HUES6 (cell line): Measurements from ENCODE around the gene DMBT1.

Experiments
- H3K27ac ChIP-seq: 2 replicates; pipeline ENCODE4 v1.7.0; 2013; ENCODE audit warnings: low read depth, mild to moderate bottlenecking, low read length, inconsistent platforms
- H3K27me3 ChIP-seq: 2 replicates; pipeline ENCODE4 v1.6.1; 2013; ENCODE audit warnings: low read length; ENCODE audit not compliant: control insufficient read depth, insufficient read depth
- H3K36me3 ChIP-seq: 2 replicates; pipeline ENCODE4 v1.6.1; 2013; ENCODE audit warnings: low read length; ENCODE audit not compliant: control insufficient read depth, insufficient read depth
- H3K4me1 ChIP-seq: 2 replicates; pipeline ENCODE4 v1.6.1; 2013; ENCODE audit warnings: low read length; ENCODE audit not compliant: control insufficient read depth, insufficient read depth
- H3K4me3 ChIP-seq: 2 replicates; pipeline ENCODE4 v1.5.1; 2013; ENCODE audit warnings: low read depth, low read length
- H3K9ac ChIP-seq: one replicate; pipeline ENCODE4 v1.6.1; 2013; ENCODE audit warnings: mild to moderate bottlenecking, low read length
- H3K9me3 ChIP-seq: 2 replicates; pipeline ENCODE4 v1.6.1; 2013; ENCODE audit warnings: low read depth, low read length; ENCODE audit not compliant: control insufficient read depth, insufficient read depth

The DMBT1 gene

DNA sequence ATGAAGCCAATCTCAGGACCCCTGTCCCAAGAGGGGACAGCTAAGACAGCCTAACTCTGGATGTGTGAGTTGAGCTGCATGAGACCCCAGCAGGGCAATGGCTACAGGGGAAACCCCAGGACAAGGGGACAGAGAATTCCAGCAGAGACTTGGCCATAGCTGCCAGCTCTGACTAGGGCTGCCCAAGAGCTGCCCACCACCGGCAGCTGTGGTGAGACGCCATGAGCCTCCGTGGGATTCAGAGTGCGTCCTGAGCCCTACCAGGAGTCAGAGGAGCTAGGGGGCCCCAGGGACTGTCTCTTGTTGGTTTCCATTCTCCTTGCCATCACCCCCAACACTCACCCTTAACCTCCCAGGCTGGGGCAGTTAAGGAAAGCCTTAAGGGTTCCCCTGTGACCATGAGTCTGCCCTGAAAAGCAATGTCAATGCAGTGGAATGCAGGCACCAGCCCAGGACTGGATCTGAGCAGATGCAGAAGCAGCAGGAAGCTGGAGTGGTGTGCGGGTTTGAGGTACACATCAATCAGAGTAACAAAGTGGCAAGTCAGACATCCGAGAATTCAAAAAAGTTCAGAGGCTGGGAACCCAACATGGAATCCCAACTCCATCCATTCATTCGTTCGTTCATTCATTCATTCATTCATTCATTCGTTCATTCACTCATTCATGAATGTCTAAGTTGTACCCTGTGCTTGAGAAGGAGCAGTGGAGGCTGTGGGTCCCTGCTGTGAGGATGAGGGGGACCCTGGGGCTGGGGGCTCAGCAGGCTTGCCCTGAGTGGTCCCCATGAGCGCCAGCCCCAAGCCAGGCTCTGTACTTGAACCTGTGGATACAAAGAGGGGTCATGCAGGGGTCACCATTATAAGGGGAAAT is 86.2 kb downstream of the DMBT1 start:
- Histone ChIP-seq H3K27me3 (no peaks in the 10 kb centered on the region; the same call in 1 of the 2 replicates), H3K27ac (no peak overlapping the region), H3K36me3 (no peaks in the 10 kb centered on the region), H3K4me3 (no peak overlapping the region), H3K9me3 (no peaks in the 10 kb centered on the region), H3K4me1 (no peaks in the 10 kb centered on the region), H3K9ac (no peak overlapping the region)

GRCh38 chr10:122647383-122647968 is 86.9 kb downstream of the DMBT1 start:
- H3K4me1 ChIP-seq, result no peaks in the 10 kb centered on the region
- no peak overlapping the region for H3K9ac ChIP-seq
- H3K27ac ChIP-seq, result no peak overlapping the region
- H3K27me3 ChIP-seq, result peaks cover 2% of the 10 kb centered on the region; the same call in 1 of the 2 replicates
- no peaks in the 10 kb centered on the region for H3K9me3 ChIP-seq
- H3K36me3 ChIP-seq, result no peaks in the 10 kb centered on the region
- H3K4me3 ChIP-seq, result no peak overlapping the region

GRCh38 chr10:122648599-122649428 is 88.3 kb downstream of the DMBT1 start:
- Histone ChIP-seq H3K27ac (no peak overlapping the region), H3K9ac (no peak overlapping the region), H3K36me3 (no peaks in the 10 kb centered on the region), H3K27me3 (peaks cover 5% of the 10 kb centered on the region; the same call in 1 of the 2 replicates), H3K9me3 (no peaks in the 10 kb centered on the region), H3K4me1 (no peaks in the 10 kb centered on the region), H3K4me3 (no peak overlapping the region)

DNA sequence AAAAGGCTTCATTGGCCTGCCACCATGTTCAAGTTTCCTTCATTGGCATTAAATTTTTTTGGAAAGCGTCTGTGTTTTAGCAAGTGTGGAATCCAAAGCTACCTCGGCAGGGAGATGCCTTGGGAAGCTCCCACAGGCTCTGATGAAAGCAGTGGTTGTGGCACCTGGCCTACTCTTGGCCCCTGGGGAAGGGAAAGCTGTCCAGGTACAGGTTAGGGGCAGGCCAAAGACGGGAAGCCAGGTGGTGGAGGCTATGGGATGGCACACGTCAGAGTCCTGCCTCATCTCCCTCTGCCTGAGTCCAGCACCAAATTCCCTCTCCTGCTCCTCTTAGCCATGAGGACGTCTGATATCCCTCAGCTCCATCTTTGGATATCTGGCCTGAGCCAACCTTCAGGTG is 89.3 kb downstream of the DMBT1 start:
- H3K4me3 ChIP-seq, result no peak overlapping the region
- no peak overlapping the region for H3K9ac ChIP-seq
- H3K4me1 ChIP-seq, result no peaks in the 10 kb centered on the region
- H3K27ac ChIP-seq, result no peak overlapping the region
- peaks cover 5% of the 10 kb centered on the region; the same call in 1 of the 2 replicates for H3K27me3 ChIP-seq
- no peaks in the 10 kb centered on the region for H3K36me3 ChIP-seq
- H3K9me3 ChIP-seq, result no peaks in the 10 kb centered on the region

GRCh38 chr10:122650331-122650730 is 89.8 kb downstream of the DMBT1 start:
- Histone ChIP-seq H3K9me3 (no peaks in the 10 kb centered on the region), H3K4me1 (no peaks in the 10 kb centered on the region), H3K4me3 (no peak overlapping the region), H3K27me3 (peaks cover 5% of the 10 kb centered on the region; the same call in 1 of the 2 replicates), H3K36me3 (no peaks in the 10 kb centered on the region), H3K9ac (no peak overlapping the region), H3K27ac (no peak overlapping the region)

DNA sequence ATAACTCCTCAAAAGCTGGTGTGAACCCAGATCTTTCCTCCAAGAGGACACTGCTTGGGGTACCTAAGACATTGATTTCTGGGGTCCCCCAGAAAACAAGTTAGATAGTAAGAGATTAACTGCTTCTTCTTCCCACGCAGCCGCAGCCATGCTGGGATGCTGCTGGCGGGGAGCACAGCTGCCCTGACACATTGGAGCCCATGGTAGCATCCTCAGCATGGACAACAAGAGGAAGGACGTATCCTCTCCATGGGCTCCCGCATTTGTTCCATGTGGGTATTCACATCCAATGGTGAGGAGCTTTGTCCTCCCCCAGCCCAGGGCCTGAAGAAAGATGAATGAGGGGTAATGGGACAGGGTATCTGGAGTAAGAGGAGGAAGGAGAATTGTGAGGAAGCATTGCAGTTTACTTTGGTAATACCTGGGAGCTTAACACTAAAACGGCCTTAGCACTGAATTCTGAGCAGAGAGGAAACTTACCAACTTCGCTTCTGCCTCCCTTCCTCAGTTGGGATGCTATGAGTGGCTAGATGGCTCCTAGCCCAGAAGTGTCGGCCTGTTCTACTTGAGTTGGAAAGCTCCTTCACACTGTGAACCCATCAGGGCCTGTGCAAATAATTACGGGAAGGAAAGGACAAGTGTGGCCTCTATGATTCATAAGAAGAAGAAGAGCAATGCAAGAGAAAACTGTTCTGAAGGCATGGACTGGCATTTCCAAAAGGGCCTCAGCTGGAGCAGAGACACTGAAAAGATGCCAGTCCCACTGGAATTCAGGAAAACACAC is 95.2 kb downstream of the DMBT1 start:
- Histone ChIP-seq H3K9ac (no peak overlapping the region), H3K9me3 (no peaks in the 10 kb centered on the region), H3K36me3 (no peaks in the 10 kb centered on the region), H3K4me1 (no peaks in the 10 kb centered on the region), H3K27ac (no peak overlapping the region), H3K4me3 (no peak overlapping the region), H3K27me3 (peaks cover 5% of the 10 kb centered on the region; the same call in 1 of the 2 replicates)

- H3K36me3 ChIP-seq, result no peaks in the 10 kb centered on the region
- H3K9me3 ChIP-seq, result no peaks in the 10 kb centered on the region
- H3K27ac ChIP-seq, result no peak overlapping the region
- H3K27me3 ChIP-seq, result peaks cover 5% of the 10 kb centered on the region; the same call in 1 of the 2 replicates
- H3K9ac ChIP-seq, result no peak overlapping the region
- H3K4me1 ChIP-seq, result no peaks in the 10 kb centered on the region
- H3K4me3 ChIP-seq, result no peak overlapping the region
Measured at GRCh38 chr10:122656308-122656705, 95.8 kb downstream of the DMBT1 start.

GRCh38 chr10:122656741-122657140 is 96.2 kb downstream of the DMBT1 start:
- H3K36me3 ChIP-seq, result no peaks in the 10 kb centered on the region
- no peak overlapping the region for H3K9ac ChIP-seq
- no peaks in the 10 kb centered on the region for H3K9me3 ChIP-seq
- H3K27ac ChIP-seq, result no peak overlapping the region
- H3K4me1 ChIP-seq, result no peaks in the 10 kb centered on the region
- peaks cover 5% of the 10 kb centered on the region; the same call in 1 of the 2 replicates for H3K27me3 ChIP-seq
- no peak overlapping the region for H3K4me3 ChIP-seq

DNA sequence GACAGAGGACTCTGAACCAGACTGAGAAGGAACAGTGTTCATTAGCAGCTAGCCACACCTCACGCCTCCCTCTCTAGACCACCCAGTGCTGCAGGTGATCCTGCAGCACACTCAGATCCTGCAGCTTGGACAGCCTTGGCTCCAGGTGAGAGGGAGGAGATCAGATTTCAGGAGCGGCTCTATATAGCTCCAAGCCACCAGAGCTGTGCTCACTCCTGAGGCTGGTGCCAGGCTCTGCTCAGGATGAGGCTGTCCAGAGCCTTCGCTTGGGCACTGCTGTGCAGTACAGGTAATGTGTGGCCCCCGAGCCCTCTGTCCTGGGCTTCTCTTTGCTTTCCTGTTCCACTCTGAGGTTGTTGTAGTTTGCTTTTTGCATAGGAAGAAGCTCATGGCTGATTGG is 96.7 kb downstream of the DMBT1 start:
- no peaks in the 10 kb centered on the region for H3K36me3 ChIP-seq
- no peak overlapping the region for H3K27ac ChIP-seq
- no peak overlapping the region for H3K9ac ChIP-seq
- peaks cover 5% of the 10 kb centered on the region; the same call in 1 of the 2 replicates for H3K27me3 ChIP-seq
- H3K4me3 ChIP-seq, result no peak overlapping the region
- H3K9me3 ChIP-seq, result no peaks in the 10 kb centered on the region
- H3K4me1 ChIP-seq, result no peaks in the 10 kb centered on the region

GRCh38 chr10:122657729-122658128 is 97.2 kb downstream of the DMBT1 start:
- no peak overlapping the region for H3K27ac ChIP-seq
- peaks cover under 1% of the 10 kb centered on the region; the same call in 1 of the 2 replicates for H3K27me3 ChIP-seq
- H3K9ac ChIP-seq, result no peak overlapping the region
- no peak overlapping the region for H3K4me3 ChIP-seq
- no peaks in the 10 kb centered on the region for H3K4me1 ChIP-seq
- no peaks in the 10 kb centered on the region for H3K9me3 ChIP-seq
- no peaks in the 10 kb centered on the region for H3K36me3 ChIP-seq
